HEK293 (cell line): ENCODE measurements around the gene IFNL3.
A peak's percentile ranks its signal among the peaks of the same experiment; 100 is the strongest.

Source experiments
- CTCF ChIA-PET: fragments of 350-600 bp; formaldehyde crosslinking; extraction: SDS; loops from one replicate; lab custom pipeline; 2021; ENCODE audit warnings: antibody characterized with exemption; lab: Yijun Ruan, JAX
- POLR2A ChIA-PET: fragments of 300-600 bp; formaldehyde crosslinking; extraction: SDS; loops from one replicate; lab custom pipeline; 2020; ENCODE audit warnings: antibody characterized with exemption, inconsistent platforms; lab: Yijun Ruan, JAX
- H3K27ac ChIP-seq: fragments of 200-500 bp; sonication (Bioruptor generic); 2 replicates; pipeline ENCODE4 v1.5.1; 2014; ENCODE audit warnings: low read depth, low read length, control low read depth, inconsistent platforms; ENCODE audit errors: extremely low read depth
- H3K36me3 ChIP-seq, 2 experiments: fragments of 200-500 bp in 1 of 2; sonication (Bioruptor generic) in 1 of 2; 1 replicate in 1 of 2; 2 replicates in 1 of 2; pipeline ENCODE4 v1.5.1; 2014 to 2017; ENCODE audit warnings: inconsistent platforms in 2 of 2, low read length in 2 of 2; ENCODE audit not compliant: control insufficient read depth in 2 of 2, insufficient read depth in 1 of 2
- H3K4me1 ChIP-seq: fragments of 200-500 bp; sonication (Bioruptor generic); 2 replicates; pipeline ENCODE4 v1.5.1; 2014; ENCODE audit warnings: mild to moderate bottlenecking, low read length, inconsistent platforms; ENCODE audit not compliant: control insufficient read depth, insufficient read depth
- H3K4me3 ChIP-seq: 2 replicates; pipeline ENCODE4 v1.5.1; 2011; ENCODE audit warnings: low read depth, mild to moderate bottlenecking, control low read depth, low read length, moderate library complexity
- H3K9me3 ChIP-seq: fragments of 200-500 bp; sonication (Bioruptor generic); 2 replicates; pipeline ENCODE4 v1.5.1; 2014; ENCODE audit warnings: low read depth, low read length, inconsistent platforms; ENCODE audit not compliant: control insufficient read depth, insufficient read depth
- CTCF ChIP-seq: fragments of 450-650 bp; formaldehyde crosslinking; IDR thresholded peaks from 2 replicates; pipeline ENCODE4 v1.5.1; 2016; ENCODE audit warnings: missing biosample characterization, missing genetic modification characterization
- GLI4 ChIP-seq: fragments of 450-650 bp; formaldehyde crosslinking; IDR thresholded peaks from 2 replicates; pipeline ENCODE4 v1.5.1; 2016; ENCODE audit warnings: missing biosample characterization, missing genetic modification characterization
- HOXC10 ChIP-seq: sonication (generic); formaldehyde crosslinking; IDR thresholded peaks from 2 replicates; pipeline ENCODE4 v1.8.1; 2023; ENCODE audit warnings: mild to moderate bottlenecking, missing genetic modification reagents
- PRDM10 ChIP-seq: fragments of 450-650 bp; formaldehyde crosslinking; IDR thresholded peaks from 2 replicates; pipeline ENCODE4 v1.5.1; 2016; ENCODE audit warnings: missing biosample characterization, missing genetic modification characterization
- REPIN1 ChIP-seq: fragments of 450-650 bp; formaldehyde crosslinking; IDR thresholded peaks from 2 replicates; pipeline ENCODE4 v1.5.1; 2017; ENCODE audit warnings: missing biosample characterization, missing genetic modification characterization, low read depth
- ZNF391 ChIP-seq: fragments of 450-650 bp; formaldehyde crosslinking; IDR thresholded peaks from 2 replicates; pipeline ENCODE4 v1.5.1; 2016; ENCODE audit warnings: low read depth, missing biosample characterization, missing genetic modification characterization, borderline replicate concordance
- ZNF416 ChIP-seq: fragments of 450-650 bp; formaldehyde crosslinking; IDR thresholded peaks from 2 replicates; pipeline ENCODE4 v1.5.1; 2016; ENCODE audit warnings: missing biosample characterization, missing genetic modification characterization
- ZNF449 ChIP-seq: fragments of 450-650 bp; formaldehyde crosslinking; IDR thresholded peaks from 2 replicates; pipeline ENCODE4 v1.5.1; 2017; ENCODE audit warnings: missing biosample characterization, mild to moderate bottlenecking, missing genetic modification characterization, moderate library complexity
- ZNF529 ChIP-seq: fragments of 450-650 bp; formaldehyde crosslinking; IDR thresholded peaks from 2 replicates; pipeline ENCODE4 v1.5.1; 2017; ENCODE audit warnings: missing genetic modification characterization, missing biosample characterization; ENCODE audit not compliant: insufficient replicate concordance
- ZNF768 ChIP-seq: fragments of 450-650 bp; formaldehyde crosslinking; IDR thresholded peaks from 2 replicates; pipeline ENCODE4 v1.5.1; 2018; ENCODE audit warnings: missing biosample characterization, mild to moderate bottlenecking, missing genetic modification characterization
- TF ChIP-seq, protein P1 (sequence below): fragments of 450-650 bp; formaldehyde crosslinking; IDR thresholded peaks from 2 replicates; pipeline ENCODE4 v1.5.1; 2016; ENCODE audit warnings: missing biosample characterization, missing genetic modification characterization
- TF ChIP-seq, protein P2 (sequence below): fragments of 450-650 bp; formaldehyde crosslinking; IDR thresholded peaks from 2 replicates; pipeline ENCODE4 v1.5.1; 2017; ENCODE audit warnings: missing biosample characterization, missing genetic modification characterization

IFNL3 gene

GRCh38 chr19:39263912-39264305, 19.1 kb upstream of the IFNL3 start:
- Histone ChIP-seq H3K27ac (no peak overlapping the region), H3K36me3 (no peaks in the 10 kb centered on the region), H3K4me1 (no peaks in the 10 kb centered on the region), H3K4me3 (no peak overlapping the region)
- ChIA-PET CTCF (interaction anchor here (1.3 kb wide), 1 partner anchor 148 kb away, joined by 4 read pairs; no protein-coding TSS in a partner anchor), POLR2A (no interaction called here)
- TF ChIP-seq CTCF (tag by site-specific recombination) (peak; percentile 43; the same call in 1 of the 2 replicates), REPIN1 (tag by site-specific recombination) (no peak)
- TF ChIP-seq, all 188 proteins: peak for 1
- no peaks in the 10 kb centered on the region for H3K9me3 ChIP-seq

- no peaks in the 10 kb centered on the region for H3K4me1 ChIP-seq
- no peak overlapping the region for H3K4me3 ChIP-seq
- H3K27ac ChIP-seq, result no peak overlapping the region
- ChIA-PET CTCF (interaction anchor here (0.6 to 1.3 kb wide), 5 partner anchors 10 to 332 kb away, joined by 3 to 4 read pairs (median 3); partner anchors contain the start of genes MRPS12 and SARS2), POLR2A (interaction anchor here (1.4 kb wide), 1 partner anchor 173 kb away, joined by 3 read pairs; the partner anchor contains the start of gene RPS16)
- no peaks in the 10 kb centered on the region for H3K36me3 ChIP-seq
- no peaks in the 10 kb centered on the region for H3K9me3 ChIP-seq
- TF ChIP-seq ZNF391 (tag by site-specific recombination) (no peak), PRDM10 (peak; percentile 54; the same call in 1 of the 2 replicates)
Measured at GRCh38 chr19:39262496-39262895, 17.7 kb upstream of the IFNL3 start.

GRCh38 chr19:39261704-39262103, 16.9 kb upstream of the IFNL3 start:
- H3K4me3 ChIP-seq, result no peak overlapping the region
- ChIA-PET POLR2A (interaction anchor here (1.4 kb wide), 1 partner anchor 174 kb away, joined by 3 read pairs; the partner anchor contains the start of gene RPS16), CTCF (interaction anchor here (0.6 to 1.3 kb wide), 8 partner anchors 9 to 331 kb away, joined by 3 read pairs; partner anchors contain the start of genes MRPS12 and SARS2)
- no peak overlapping the region for H3K27ac ChIP-seq
- TF ChIP-seq, protein P1, sequence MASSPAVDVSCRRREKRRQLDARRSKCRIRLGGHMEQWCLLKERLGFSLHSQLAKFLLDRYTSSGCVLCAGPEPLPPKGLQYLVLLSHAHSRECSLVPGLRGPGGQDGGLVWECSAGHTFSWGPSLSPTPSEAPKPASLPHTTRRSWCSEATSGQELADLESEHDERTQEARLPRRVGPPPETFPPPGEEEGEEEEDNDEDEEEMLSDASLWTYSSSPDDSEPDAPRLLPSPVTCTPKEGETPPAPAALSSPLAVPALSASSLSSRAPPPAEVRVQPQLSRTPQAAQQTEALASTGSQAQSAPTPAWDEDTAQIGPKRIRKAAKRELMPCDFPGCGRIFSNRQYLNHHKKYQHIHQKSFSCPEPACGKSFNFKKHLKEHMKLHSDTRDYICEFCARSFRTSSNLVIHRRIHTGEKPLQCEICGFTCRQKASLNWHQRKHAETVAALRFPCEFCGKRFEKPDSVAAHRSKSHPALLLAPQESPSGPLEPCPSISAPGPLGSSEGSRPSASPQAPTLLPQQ (tag by site-specific recombination), result no peak
- TF ChIP-seq ZNF768 (tag by site-specific recombination), result peak; percentile 36; the same call in 1 of the 2 replicates
- H3K4me1 ChIP-seq, result no peaks in the 10 kb centered on the region
- H3K36me3 ChIP-seq, result no peaks in the 10 kb centered on the region
- no peaks in the 10 kb centered on the region for H3K9me3 ChIP-seq

GRCh38 chr19:39257227-39257626, 12.4 kb upstream of the IFNL3 start:
- ChIA-PET POLR2A (no interaction called here), CTCF (interaction anchor here (0.6 kb wide), 1 partner anchor 70 kb away, joined by 4 read pairs; no protein-coding TSS in a partner anchor)
- TF ChIP-seq, protein P2, sequence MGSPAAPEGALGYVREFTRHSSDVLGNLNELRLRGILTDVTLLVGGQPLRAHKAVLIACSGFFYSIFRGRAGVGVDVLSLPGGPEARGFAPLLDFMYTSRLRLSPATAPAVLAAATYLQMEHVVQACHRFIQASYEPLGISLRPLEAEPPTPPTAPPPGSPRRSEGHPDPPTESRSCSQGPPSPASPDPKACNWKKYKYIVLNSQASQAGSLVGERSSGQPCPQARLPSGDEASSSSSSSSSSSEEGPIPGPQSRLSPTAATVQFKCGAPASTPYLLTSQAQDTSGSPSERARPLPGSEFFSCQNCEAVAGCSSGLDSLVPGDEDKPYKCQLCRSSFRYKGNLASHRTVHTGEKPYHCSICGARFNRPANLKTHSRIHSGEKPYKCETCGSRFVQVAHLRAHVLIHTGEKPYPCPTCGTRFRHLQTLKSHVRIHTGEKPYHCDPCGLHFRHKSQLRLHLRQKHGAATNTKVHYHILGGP, result no peak
- no peak for TF ChIP-seq HOXC10 (CRISPR knock-in tag)
- TF ChIP-seq ZNF768 (tag by site-specific recombination), result no peak
- TF ChIP-seq GLI4 (tag by site-specific recombination), result no peak
- TF ChIP-seq ZNF449 (tag by site-specific recombination), result no peak
- no peak for TF ChIP-seq ZNF416 (tag by site-specific recombination)
- TF ChIP-seq ZNF529, result peak; percentile 99
- Histone ChIP-seq H3K9me3 (no peaks in the 10 kb centered on the region), H3K36me3 (no peaks in the 10 kb centered on the region), H3K4me1 (peaks cover 1% of the 10 kb centered on the region; the same call in 1 of the 2 replicates), H3K27ac (no peak overlapping the region), H3K4me3 (no peak overlapping the region)
